ENCODE data around the gene E4F1.

DNA sequence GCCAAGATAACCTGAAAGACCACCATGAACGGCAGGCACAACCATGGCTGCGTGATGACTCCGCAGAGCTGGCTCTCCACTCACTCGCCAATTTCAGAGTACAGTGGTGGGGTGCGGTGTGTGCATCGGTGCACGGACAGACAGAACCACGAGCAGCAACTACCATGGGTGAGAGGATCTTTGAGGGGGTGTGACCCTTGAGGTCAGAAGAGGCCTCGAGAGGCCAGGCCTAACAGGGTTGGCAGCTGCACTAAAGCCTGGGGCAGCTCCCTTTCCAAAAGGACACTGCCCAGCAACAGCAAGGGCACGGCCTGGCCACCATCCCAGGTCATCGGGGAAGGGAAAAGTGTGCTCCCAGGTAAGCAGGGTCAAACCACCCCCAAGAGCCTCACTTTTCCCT is 29.9 kb downstream of the E4F1 start:
- TF ChIP-seq, protein P1, sequence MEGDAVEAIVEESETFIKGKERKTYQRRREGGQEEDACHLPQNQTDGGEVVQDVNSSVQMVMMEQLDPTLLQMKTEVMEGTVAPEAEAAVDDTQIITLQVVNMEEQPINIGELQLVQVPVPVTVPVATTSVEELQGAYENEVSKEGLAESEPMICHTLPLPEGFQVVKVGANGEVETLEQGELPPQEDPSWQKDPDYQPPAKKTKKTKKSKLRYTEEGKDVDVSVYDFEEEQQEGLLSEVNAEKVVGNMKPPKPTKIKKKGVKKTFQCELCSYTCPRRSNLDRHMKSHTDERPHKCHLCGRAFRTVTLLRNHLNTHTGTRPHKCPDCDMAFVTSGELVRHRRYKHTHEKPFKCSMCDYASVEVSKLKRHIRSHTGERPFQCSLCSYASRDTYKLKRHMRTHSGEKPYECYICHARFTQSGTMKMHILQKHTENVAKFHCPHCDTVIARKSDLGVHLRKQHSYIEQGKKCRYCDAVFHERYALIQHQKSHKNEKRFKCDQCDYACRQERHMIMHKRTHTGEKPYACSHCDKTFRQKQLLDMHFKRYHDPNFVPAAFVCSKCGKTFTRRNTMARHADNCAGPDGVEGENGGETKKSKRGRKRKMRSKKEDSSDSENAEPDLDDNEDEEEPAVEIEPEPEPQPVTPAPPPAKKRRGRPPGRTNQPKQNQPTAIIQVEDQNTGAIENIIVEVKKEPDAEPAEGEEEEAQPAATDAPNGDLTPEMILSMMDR (IDR thresholded peaks at IDR 0.05; ENCODE audit: extremely low read depth in 1 of 2, insufficient read depth in 1 of 2, low read depth in 1 of 2, low read length in 2 of 2) = no peak
- no peak for TF ChIP-seq GATA2 (IDR thresholded peaks at IDR 0.05; ENCODE audit: insufficient read depth, insufficient read length, low read depth, low read length)

Measured in endothelial cell of umbilical vein (primary cell).